ENCODE results near the gene PRSS35.
"Not testable (repeated sequence)": the region's sequence is repeated elsewhere in the genome, so short reads cannot be mapped to it uniquely, and the experiment has no call there.

The PRSS35 gene

GRCh38 chr6:83518816-83519480 is 6.6 kb downstream of the PRSS35 start:
- DNase-seq = no peak

- peak; percentile 19 for DNase-seq
Observed at GRCh38 chr6:83536034-83536646, 23.8 kb downstream of the PRSS35 start.

- no peak for DNase-seq
Observed at GRCh38 chr6:83536647-83537589, 24.6 kb downstream of the PRSS35 start.

GRCh38 chr6:83539678-83540077 is 27.3 kb downstream of the PRSS35 start:
- no peak for DNase-seq

- DNase-seq = no peak
Observed at GRCh38 chr6:83546636-83547035, 34.3 kb downstream of the PRSS35 start.

GRCh38 chr6:83550482-83550881 is 38.1 kb downstream of the PRSS35 start:
- DNase-seq = not testable (repeated sequence)

- DNase-seq = not testable (repeated sequence)
Observed at GRCh38 chr6:83551748-83552147, 39.4 kb downstream of the PRSS35 start.

- DNase-seq = no peak
Observed at GRCh38 chr6:83556871-83557270, 44.5 kb downstream of the PRSS35 start.

GRCh38 chr6:83558975-83559374 is 46.6 kb downstream of the PRSS35 start:
- DNase-seq = no peak

- DNase-seq = not testable (repeated sequence)
Observed at GRCh38 chr6:83571663-83572185, 59.4 kb downstream of the PRSS35 start.

- DNase-seq = no peak
Observed at GRCh38 chr6:83574783-83575182, 62.4 kb downstream of the PRSS35 start.
